ENCODE measurements around the gene PTRH2. TPM values are rescaled to one million over a fixed set of nuclear protein-coding genes. Genes with fewer than 3 reads are reported as not detected.

PTRH2 gene
- total RNA-seq, 1 donor from 2014 or later, result 18.6 TPM

DNA sequence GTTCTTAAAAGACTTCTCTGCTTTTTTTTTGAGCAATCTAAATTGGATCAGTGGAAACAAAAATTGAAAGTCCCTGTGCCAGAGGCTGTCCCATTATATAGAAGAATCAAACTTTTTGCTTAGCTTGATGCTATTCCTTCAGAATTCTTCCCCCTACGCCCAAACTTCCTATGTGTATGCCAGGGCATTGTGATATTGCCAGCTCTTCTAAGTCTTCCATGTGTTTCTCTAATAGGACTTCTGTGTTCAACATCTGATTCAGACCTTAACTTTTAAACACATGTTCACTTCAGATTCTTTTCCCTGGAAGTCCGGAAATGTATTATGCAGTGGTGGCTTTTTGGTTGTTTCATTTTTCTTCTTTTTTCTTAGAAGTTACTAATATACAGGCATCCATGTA, 18.7 kb downstream of the PTRH2 start:
- no peaks in the 10 kb centered on the region for H3K27me3 Mint-ChIP-seq (ENCODE audit: unreplicated experiment)
- no peak for DNase-seq
- H3K4me3 Mint-ChIP-seq (ENCODE audit: unreplicated experiment), result no peak overlapping the region
- TF ChIP-seq, protein P1, sequence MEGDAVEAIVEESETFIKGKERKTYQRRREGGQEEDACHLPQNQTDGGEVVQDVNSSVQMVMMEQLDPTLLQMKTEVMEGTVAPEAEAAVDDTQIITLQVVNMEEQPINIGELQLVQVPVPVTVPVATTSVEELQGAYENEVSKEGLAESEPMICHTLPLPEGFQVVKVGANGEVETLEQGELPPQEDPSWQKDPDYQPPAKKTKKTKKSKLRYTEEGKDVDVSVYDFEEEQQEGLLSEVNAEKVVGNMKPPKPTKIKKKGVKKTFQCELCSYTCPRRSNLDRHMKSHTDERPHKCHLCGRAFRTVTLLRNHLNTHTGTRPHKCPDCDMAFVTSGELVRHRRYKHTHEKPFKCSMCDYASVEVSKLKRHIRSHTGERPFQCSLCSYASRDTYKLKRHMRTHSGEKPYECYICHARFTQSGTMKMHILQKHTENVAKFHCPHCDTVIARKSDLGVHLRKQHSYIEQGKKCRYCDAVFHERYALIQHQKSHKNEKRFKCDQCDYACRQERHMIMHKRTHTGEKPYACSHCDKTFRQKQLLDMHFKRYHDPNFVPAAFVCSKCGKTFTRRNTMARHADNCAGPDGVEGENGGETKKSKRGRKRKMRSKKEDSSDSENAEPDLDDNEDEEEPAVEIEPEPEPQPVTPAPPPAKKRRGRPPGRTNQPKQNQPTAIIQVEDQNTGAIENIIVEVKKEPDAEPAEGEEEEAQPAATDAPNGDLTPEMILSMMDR (IDR thresholded peaks at IDR 0.05; ENCODE audit: partially characterized antibody, unreplicated experiment), result no peak
- no peaks in the 10 kb centered on the region for H3K9me3 Mint-ChIP-seq (ENCODE audit: unreplicated experiment)
- H3K4me1 Mint-ChIP-seq (ENCODE audit: low read depth, unreplicated experiment), result no peaks in the 10 kb centered on the region
- H3K36me3 Mint-ChIP-seq (ENCODE audit: unreplicated experiment), result no peaks in the 10 kb centered on the region
- no peak overlapping the region for H3K27ac Mint-ChIP-seq (ENCODE audit: unreplicated experiment)

DNA sequence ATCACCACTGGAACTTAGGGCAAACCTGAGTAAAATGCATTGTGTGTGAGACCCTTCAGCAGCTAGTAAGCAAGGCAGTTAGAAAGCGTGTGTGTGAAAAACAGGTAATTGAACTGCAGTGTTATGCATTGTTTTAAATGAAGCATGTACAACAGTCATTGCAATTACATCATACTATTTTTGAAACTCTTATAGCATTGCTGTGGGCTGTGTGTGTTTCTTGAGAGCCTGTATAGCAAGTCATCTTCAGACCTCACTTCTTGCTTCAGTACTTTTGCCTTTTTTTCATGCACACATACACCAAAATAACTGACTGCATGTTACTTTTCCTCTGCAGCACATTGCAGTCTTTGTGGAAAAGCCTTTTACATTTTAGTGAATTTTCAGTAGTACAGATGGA, 19.2 kb downstream of the PTRH2 start:
- no peak for DNase-seq
- no peaks in the 10 kb centered on the region for H3K9me3 Mint-ChIP-seq (ENCODE audit: unreplicated experiment)
- H3K4me3 Mint-ChIP-seq (ENCODE audit: unreplicated experiment), result no peak overlapping the region
- no peak overlapping the region for H3K27ac Mint-ChIP-seq (ENCODE audit: unreplicated experiment)
- H3K27me3 Mint-ChIP-seq (ENCODE audit: unreplicated experiment), result no peaks in the 10 kb centered on the region
- no peaks in the 10 kb centered on the region for H3K4me1 Mint-ChIP-seq (ENCODE audit: low read depth, unreplicated experiment)
- TF ChIP-seq, protein P1 (IDR thresholded peaks at IDR 0.05; ENCODE audit: partially characterized antibody, unreplicated experiment), result no peak
- no peaks in the 10 kb centered on the region for H3K36me3 Mint-ChIP-seq (ENCODE audit: unreplicated experiment)

- Mint-ChIP-seq H3K4me3 (ENCODE audit: unreplicated experiment) (no peak overlapping the region), H3K36me3 (ENCODE audit: unreplicated experiment) (no peaks in the 10 kb centered on the region)
Measured at GRCh38 chr17:59684967-59685366, 22.3 kb downstream of the PTRH2 start.

DNA sequence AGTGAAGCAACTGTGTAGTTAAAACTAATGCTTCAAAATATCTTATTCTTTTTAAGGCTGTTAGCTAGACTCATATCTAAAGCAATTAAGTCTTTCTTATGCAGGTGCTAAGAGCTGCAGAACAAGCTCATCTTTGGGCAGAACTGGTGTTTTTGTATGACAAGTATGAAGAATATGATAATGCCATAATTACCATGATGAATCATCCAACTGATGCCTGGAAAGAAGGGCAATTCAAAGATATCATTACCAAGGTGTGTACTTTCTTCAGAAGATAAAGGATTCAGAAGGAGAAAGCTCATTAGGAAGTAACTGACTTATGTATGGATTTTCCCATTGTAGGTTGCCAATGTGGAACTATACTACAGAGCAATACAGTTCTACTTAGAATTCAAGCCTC, 23.9 kb downstream of the PTRH2 start:
- H3K27me3 Mint-ChIP-seq (ENCODE audit: unreplicated experiment), result no peaks in the 10 kb centered on the region
- no peak overlapping the region for H3K4me3 Mint-ChIP-seq (ENCODE audit: unreplicated experiment)
- no peak overlapping the region for H3K27ac Mint-ChIP-seq (ENCODE audit: unreplicated experiment)
- no peaks in the 10 kb centered on the region for H3K36me3 Mint-ChIP-seq (ENCODE audit: unreplicated experiment)
- no peaks in the 10 kb centered on the region for H3K4me1 Mint-ChIP-seq (ENCODE audit: low read depth, unreplicated experiment)
- H3K9me3 Mint-ChIP-seq (ENCODE audit: unreplicated experiment), result no peaks in the 10 kb centered on the region
- TF ChIP-seq, protein P1 (IDR thresholded peaks at IDR 0.05; ENCODE audit: partially characterized antibody, unreplicated experiment), result no peak
- DNase-seq, result no peak

More at GRCh38 chr17:59684967-59685366, 22.3 kb downstream of the PTRH2 start:
- Mint-ChIP-seq H3K27ac (ENCODE audit: unreplicated experiment) (no peak overlapping the region), H3K27me3 (ENCODE audit: unreplicated experiment) (no peaks in the 10 kb centered on the region), H3K9me3 (ENCODE audit: unreplicated experiment) (no peaks in the 10 kb centered on the region), H3K4me1 (ENCODE audit: low read depth, unreplicated experiment) (no peaks in the 10 kb centered on the region)
- TF ChIP-seq, protein P1 (IDR thresholded peaks at IDR 0.05; ENCODE audit: partially characterized antibody, unreplicated experiment), result no peak
- DNase-seq, result no peak

DNA sequence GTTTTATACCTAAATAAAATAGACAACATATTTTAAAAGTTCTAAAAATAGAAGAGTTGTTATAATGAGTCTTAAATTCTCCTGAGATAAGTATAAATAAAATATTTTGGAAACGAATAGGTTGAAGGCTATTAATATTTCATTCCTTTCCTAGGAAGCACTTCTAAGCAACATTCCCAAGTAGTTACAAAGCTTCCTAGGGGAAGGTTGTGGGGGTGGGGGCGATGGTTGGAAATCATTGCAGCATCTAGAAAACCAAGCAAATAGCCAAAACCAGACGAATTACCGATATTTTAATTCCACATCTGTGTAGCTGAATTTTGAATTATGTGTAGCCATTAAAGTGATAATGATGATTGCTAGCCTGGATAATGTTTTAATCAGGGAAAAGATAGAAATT, 26.9 kb downstream of the PTRH2 start:
- no peak for DNase-seq
- Mint-ChIP-seq H3K27ac (ENCODE audit: unreplicated experiment) (no peak overlapping the region), H3K9me3 (ENCODE audit: unreplicated experiment) (no peaks in the 10 kb centered on the region), H3K4me3 (ENCODE audit: unreplicated experiment) (no peak overlapping the region), H3K4me1 (ENCODE audit: low read depth, unreplicated experiment) (no peaks in the 10 kb centered on the region), H3K36me3 (ENCODE audit: unreplicated experiment) (no peaks in the 10 kb centered on the region), H3K27me3 (ENCODE audit: unreplicated experiment) (no peaks in the 10 kb centered on the region)
- TF ChIP-seq, protein P1 (IDR thresholded peaks at IDR 0.05; ENCODE audit: partially characterized antibody, unreplicated experiment), result no peak
